H4 (cell line): Measurements from ENCODE around the gene PDZK1IP1. TPM values are rescaled to one million over a fixed set of nuclear protein-coding genes. Genes with fewer than 3 reads are reported as not detected.
"Not testable (repeated sequence)": the region's sequence is repeated elsewhere in the genome, so short reads cannot be mapped to it uniquely, and the experiment has no call there.

ENCODE experiments used
- DNase-seq: peaks from one replicate; pipeline ENCODE4 v3.0.0-alpha.2; 2015; ENCODE audit warnings: low spot score
- total RNA-seq: library from RNA; depleted of rRNA; stranded (reverse); fragments of >200 nt; shearing (Covaris generic); gene quantifications from 2 replicates; pipeline ENCODE4 v1.2.3, GENCODE V29; 2014

PDZK1IP1 gene
- total RNA-seq, 1 experiment from 2014 or later: not detected

- no peak for DNase-seq
Observed at GRCh38 chr1:47181095-47181954, 8.5 kb downstream of the PDZK1IP1 start.

DNA sequence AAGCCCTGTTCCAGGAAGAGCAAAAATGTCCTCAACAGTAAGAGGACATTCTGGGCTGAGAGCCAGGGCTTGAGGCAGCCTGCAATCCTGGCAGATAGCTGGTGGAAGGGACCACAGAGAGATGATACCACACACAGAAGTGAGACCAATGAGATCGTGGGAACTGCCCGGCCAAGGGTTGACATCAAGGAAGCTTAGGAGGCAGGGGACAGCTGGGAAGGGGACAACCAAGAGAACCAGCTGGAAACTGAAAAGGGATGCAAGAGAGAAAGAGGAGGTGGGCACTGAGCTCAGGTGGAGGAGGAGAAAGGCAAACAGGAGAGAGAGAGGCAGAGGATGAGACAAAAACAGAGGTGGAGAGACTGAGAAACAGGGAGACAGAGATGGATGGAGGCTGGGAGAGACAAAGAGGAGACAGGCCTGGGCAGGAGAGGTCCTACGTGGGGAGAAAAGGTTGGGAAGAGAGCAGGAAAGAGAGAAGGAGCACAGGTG, 9.2 kb downstream of the PDZK1IP1 start:
- no peak for DNase-seq

- no peak for DNase-seq
Observed at GRCh38 chr1:47179988-47180563, 9.8 kb downstream of the PDZK1IP1 start.

DNA sequence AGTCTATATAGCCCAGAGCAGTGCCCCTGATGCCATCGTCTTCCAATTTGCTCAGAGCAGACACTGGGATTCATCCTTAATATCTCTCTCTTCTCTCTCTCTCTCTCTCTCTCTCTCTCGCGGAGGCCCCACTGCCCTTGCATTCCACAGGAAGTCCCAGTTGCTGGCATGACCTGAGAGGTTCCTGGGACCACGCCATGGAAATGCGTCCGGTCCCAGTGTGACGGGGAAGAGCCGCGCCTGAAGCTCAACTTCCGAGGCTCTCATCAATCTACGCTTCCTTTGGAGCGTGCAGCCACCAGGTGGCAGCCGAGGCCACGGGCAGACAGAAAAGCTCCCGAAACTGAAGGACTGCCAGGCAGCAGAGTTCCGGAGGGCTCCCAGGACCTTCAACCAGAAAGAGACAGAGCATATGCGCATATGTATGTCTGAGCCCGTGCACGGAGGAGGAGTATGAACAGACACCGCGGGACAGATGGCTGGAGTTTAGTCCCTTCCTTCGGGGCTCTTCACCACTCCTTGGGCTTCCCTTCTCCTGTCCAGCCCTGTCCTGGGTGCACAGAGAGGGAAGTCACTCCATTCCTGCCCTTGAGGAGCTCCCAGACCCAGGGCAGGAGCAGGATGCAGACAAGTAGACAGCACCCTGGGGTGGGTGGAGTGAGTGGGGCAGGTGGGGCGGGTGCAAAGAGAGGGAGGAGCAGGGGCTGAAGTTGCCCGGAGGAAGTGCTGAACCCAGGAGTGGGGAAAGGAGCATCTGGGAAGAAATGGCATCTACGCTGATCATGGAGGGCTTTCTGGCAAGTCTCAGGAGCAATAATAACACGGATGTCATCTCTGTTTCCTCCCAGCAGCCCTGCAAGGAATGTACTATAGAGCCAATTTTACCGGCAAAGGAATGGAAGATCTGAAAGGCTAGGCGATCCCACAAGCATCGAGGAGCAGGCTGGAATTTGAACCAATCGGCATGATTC, 10.5 kb downstream of the PDZK1IP1 start:
- peak; percentile 98 for DNase-seq

GRCh38 chr1:47178654-47179016, 11.2 kb downstream of the PDZK1IP1 start:
- DNase-seq: no peak

GRCh38 chr1:47178020-47178419, 11.8 kb downstream of the PDZK1IP1 start:
- DNase-seq: no peak

GRCh38 chr1:47175227-47175934, 14.5 kb downstream of the PDZK1IP1 start:
- DNase-seq: peak; percentile 79

- peak; percentile 1 for DNase-seq
Observed at GRCh38 chr1:47174656-47175020, 15.2 kb downstream of the PDZK1IP1 start.

GRCh38 chr1:47172782-47173181, 17.1 kb downstream of the PDZK1IP1 start:
- DNase-seq: no peak

GRCh38 chr1:47164552-47164951, 25.3 kb downstream of the PDZK1IP1 start:
- no peak for DNase-seq

GRCh38 chr1:47161298-47162040, 28.4 kb downstream of the PDZK1IP1 start:
- DNase-seq: no peak

DNA sequence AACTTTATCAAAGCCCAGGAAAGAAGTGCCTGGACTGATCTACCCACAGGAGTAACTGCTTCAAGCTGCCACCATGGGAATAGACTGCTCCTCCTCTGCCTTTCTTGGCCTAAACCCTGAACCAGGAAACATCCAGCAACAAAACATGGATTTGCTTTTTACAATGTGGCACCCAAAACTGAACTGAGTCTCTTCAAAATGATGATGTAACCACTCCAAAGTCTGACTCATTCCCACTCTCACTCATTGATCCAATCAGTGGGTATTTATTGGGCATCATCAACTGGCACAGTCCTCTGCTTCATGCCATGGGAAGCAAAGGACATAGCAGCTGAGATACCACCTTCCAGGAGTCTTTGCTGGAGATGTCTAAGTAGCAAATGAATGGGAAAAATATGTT, 29.1 kb downstream of the PDZK1IP1 start:
- DNase-seq: no peak

- not testable (repeated sequence) for DNase-seq
Observed at GRCh38 chr1:47157957-47158356, 31.9 kb downstream of the PDZK1IP1 start.

DNA sequence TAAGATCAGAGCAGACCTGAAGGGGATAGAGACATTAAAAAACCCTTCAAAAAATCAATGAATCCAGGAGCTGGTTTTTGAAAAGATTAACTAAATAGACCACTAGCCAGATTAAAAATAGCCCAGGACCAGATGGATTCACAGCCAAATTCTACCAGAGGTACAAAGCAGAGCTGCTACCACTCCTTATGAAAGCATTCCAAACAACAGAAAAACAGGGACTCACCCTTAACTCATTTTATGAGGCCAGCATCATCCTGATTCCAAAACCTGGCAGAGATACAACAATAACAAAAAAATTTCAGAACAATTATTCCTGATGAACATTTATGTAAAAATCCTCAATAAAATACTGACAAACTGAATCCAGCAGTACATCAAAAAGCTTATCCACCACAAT, 33.4 kb downstream of the PDZK1IP1 start:
- not testable (repeated sequence) for DNase-seq

DNA sequence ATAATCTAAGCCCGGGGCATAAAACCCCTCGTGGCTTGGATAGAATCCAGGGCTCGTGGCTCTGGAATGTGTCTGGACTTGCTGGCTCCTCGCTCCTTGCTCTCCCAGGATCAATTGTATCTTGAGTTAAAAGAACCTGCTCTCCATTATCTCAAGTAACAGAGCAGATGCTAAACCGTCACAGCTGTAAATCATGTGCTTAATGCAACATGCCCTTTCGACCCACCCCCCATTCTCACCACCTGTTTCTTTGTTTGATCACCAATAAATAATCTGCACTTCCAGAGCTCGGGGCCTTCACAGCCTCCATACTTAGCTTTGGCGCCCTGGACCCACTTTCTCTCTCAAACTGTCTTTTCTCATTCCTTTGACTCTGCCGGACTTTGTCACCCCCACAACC, 40.7 kb downstream of the PDZK1IP1 start:
- not testable (repeated sequence) for DNase-seq

- DNase-seq: no peak
Observed at GRCh38 chr1:47147047-47147785, 42.6 kb downstream of the PDZK1IP1 start.

- not testable (repeated sequence) for DNase-seq
Observed at GRCh38 chr1:47146495-47146894, 43.3 kb downstream of the PDZK1IP1 start.

- DNase-seq: not testable (repeated sequence)
Observed at GRCh38 chr1:47143654-47144053, 46.2 kb downstream of the PDZK1IP1 start.

- DNase-seq: not testable (repeated sequence)
Observed at GRCh38 chr1:47140358-47140757, 49.5 kb downstream of the PDZK1IP1 start.
